Dedifferentiated amniotic fluid mesenchymal stem cell (primary cell): Measurements from ENCODE around the gene SSNA1.
A peak's percentile ranks its signal among the peaks of the same experiment; 100 is the strongest.

Experiments
- DNase-seq: peaks from one replicate; pipeline ENCODE4 v3.0.0-alpha.2; 2016; ENCODE audit errors: extremely low spot score

Gene SSNA1

GRCh38 chr9:137188490-137189296, at the start of gene SSNA1, which contains the start of gene ANAPC2:
SSNA1 (plus strand) TSS chr9:137188676; CDS start chr9:137188727, 51 bp downstream.
ANAPC2 (minus strand) TSS chr9:137188560; CDS start chr9:137188532, 28 bp downstream.
- DNase-seq, result peak; percentile 82

GRCh38 chr9:137138722-137139467, 49.6 kb upstream of the SSNA1 start, which contains the start of gene GRIN1:
GRIN1 (plus strand) TSS chr9:137139154; CDS start chr9:137139487, 333 bp downstream.
- no peak for DNase-seq

- no peak for DNase-seq
These were observed 48.9 kb upstream of the SSNA1 start for GRCh38 chr9:137139468-137140150.

- DNase-seq, result no peak
These were observed 48.1 kb upstream of the SSNA1 start for GRCh38 chr9:137140151-137141012.

GRCh38 chr9:137141050-137141810, 47.2 kb upstream of the SSNA1 start:
- DNase-seq, result no peak

- no peak for DNase-seq
These were observed 46.2 kb upstream of the SSNA1 start for GRCh38 chr9:137141976-137142936.

- DNase-seq, result no peak
These were observed 45.0 kb upstream of the SSNA1 start for GRCh38 chr9:137143459-137143858.

- DNase-seq, result no peak
These were observed 42.5 kb upstream of the SSNA1 start for GRCh38 chr9:137145731-137146526.

- DNase-seq, result no peak
These were observed 42.0 kb upstream of the SSNA1 start for GRCh38 chr9:137146527-137146918.

- no peak for DNase-seq
These were observed 41.2 kb upstream of the SSNA1 start for GRCh38 chr9:137147091-137147792.

GRCh38 chr9:137147793-137148160, 40.7 kb upstream of the SSNA1 start:
- DNase-seq, result no peak

- DNase-seq, result no peak
These were observed 40.2 kb upstream of the SSNA1 start for GRCh38 chr9:137148242-137148641.

GRCh38 chr9:137148661-137149060, 39.8 kb upstream of the SSNA1 start:
- no peak for DNase-seq

GRCh38 chr9:137149363-137149762, 39.1 kb upstream of the SSNA1 start:
- DNase-seq, result no peak

- DNase-seq, result no peak
These were observed 38.4 kb upstream of the SSNA1 start for GRCh38 chr9:137149942-137150616.

GRCh38 chr9:137150617-137151457, 37.6 kb upstream of the SSNA1 start:
- no peak for DNase-seq
